CD14-positive monocyte (primary cell): Measurements from ENCODE around the gene ALLC. TPM values are rescaled to one million over a fixed set of nuclear protein-coding genes. Genes with fewer than 3 reads are reported as not detected.

Experiments used
- DNase-seq, 3 donors: peaks; one replicate each; pipeline ENCODE4 v3.0.0-alpha.2; 2011 to 2022
- H2AFZ ChIP-seq: 2 replicates; pipeline ENCODE4 v1.6.0; 2012; ENCODE audit warnings: mild to moderate bottlenecking, low read depth, low read length, inconsistent platforms; ENCODE audit not compliant: insufficient read depth, poor library complexity, severe bottlenecking
- H3K27ac ChIP-seq, 2 donors: 1 replicate in 1 of 2; 2 replicates in 1 of 2; pipeline ENCODE4 v1.5.1; 2012 to 2013; ENCODE audit warnings: low read length in 2 of 2, control low read depth in 1 of 2, inconsistent platforms in 1 of 2, low read depth in 1 of 2, mild to moderate bottlenecking in 1 of 2
- H3K27me3 ChIP-seq, 2 donors: one replicate each; pipeline versions ENCODE4 v1.6.0 to v1.6.1; 2011 to 2013; ENCODE audit warnings: low read length in 2 of 2; ENCODE audit not compliant: control insufficient read depth in 2 of 2, insufficient read depth in 2 of 2
- H3K36me3 ChIP-seq, 2 donors: replicated peaks in 1 of 2; 1 replicate in 1 of 2; 2 replicates in 1 of 2; pipeline versions ENCODE4 v1.5.1 to v1.6.1; 2012 to 2013; ENCODE audit warnings: low read length in 2 of 2, control low read depth in 1 of 2, inconsistent platforms in 1 of 2, mild to moderate bottlenecking in 1 of 2; ENCODE audit not compliant: insufficient read depth in 2 of 2, control insufficient read depth in 1 of 2
- H3K4me1 ChIP-seq, 2 donors: 1 replicate in 1 of 2; 2 replicates in 1 of 2; pipeline versions ENCODE4 v1.5.1 to v1.6.1; 2012 to 2013; ENCODE audit warnings: low read length in 2 of 2, control low read depth in 1 of 2, inconsistent platforms in 1 of 2, mild to moderate bottlenecking in 1 of 2, moderate library complexity in 1 of 2; ENCODE audit not compliant: insufficient read depth in 2 of 2, control insufficient read depth in 1 of 2
- H3K4me2 ChIP-seq: replicated peaks from 2 replicates; pipeline ENCODE3; 2012; ENCODE audit warnings: low read length, moderate library complexity, mild to moderate bottlenecking; ENCODE audit not compliant: poor library complexity, severe bottlenecking; ENCODE audit errors: extremely low read depth
- H3K4me3 ChIP-seq, 3 experiments: fragments of 200-600 bp in 1 of 3; sonication (generic) in 1 of 3; replicated peaks in 1 of 3; 1 replicate in 2 of 3; 2 replicates in 1 of 3; pipeline ENCODE4 v1.5.1; 2011 to 2013; ENCODE audit warnings: low read length in 3 of 3, mild to moderate bottlenecking in 3 of 3, control low read depth in 2 of 3, low read depth in 2 of 3, inconsistent platforms in 1 of 3, moderate library complexity in 1 of 3
- H3K79me2 ChIP-seq: 2 replicates; pipeline ENCODE4 v1.6.0; 2012; ENCODE audit warnings: mild to moderate bottlenecking, control low read depth, inconsistent platforms, low read length, moderate library complexity; ENCODE audit not compliant: insufficient read depth
- H3K9ac ChIP-seq: 2 replicates; pipeline ENCODE4 v1.6.0; 2017; ENCODE audit warnings: low read length, mild to moderate bottlenecking; ENCODE audit not compliant: insufficient read depth, poor library complexity, severe bottlenecking
- H3K9me3 ChIP-seq, 2 donors: replicated peaks in 1 of 2; 1 replicate in 1 of 2; 2 replicates in 1 of 2; pipeline versions ENCODE4 v1.5.1 to v1.6.1; 2012 to 2013; ENCODE audit warnings: low read length in 2 of 2, control low read depth in 1 of 2; ENCODE audit not compliant: control insufficient read depth in 1 of 2, insufficient read depth in 1 of 2
- H4K20me1 ChIP-seq: 2 replicates; pipeline ENCODE4 v1.6.0; 2012; ENCODE audit warnings: mild to moderate bottlenecking, low read length, control low read depth, moderate library complexity; ENCODE audit not compliant: insufficient read depth
- H3K27ac Mint-ChIP-seq, 7 donors: one replicate each; pipeline ENCODE4 v1.8.0; 2020; ENCODE audit warnings: mild to moderate bottlenecking in 7 of 7, mixed read lengths in 7 of 7, moderate library complexity in 6 of 7, inconsistent platforms in 2 of 7
- H3K27me3 Mint-ChIP-seq, 3 donors: one replicate each; pipeline ENCODE4 v1.8.0; 2021 to 2022; ENCODE audit warnings: low read depth in 3 of 3, mild to moderate bottlenecking in 3 of 3, mixed read lengths in 3 of 3, moderate library complexity in 3 of 3, inconsistent platforms in 1 of 3
- H3K36me3 Mint-ChIP-seq, 2 donors: one replicate each; pipeline ENCODE4 v1.8.0; 2020; ENCODE audit warnings: mixed read lengths in 2 of 2, inconsistent platforms in 1 of 2, mild to moderate bottlenecking in 1 of 2
- H3K4me1 Mint-ChIP-seq: one replicate; pipeline ENCODE4 v1.8.0; 2020; ENCODE audit warnings: mild to moderate bottlenecking, mixed read lengths
- H3K4me3 Mint-ChIP-seq, 2 donors: one replicate each; pipeline ENCODE4 v1.8.0; 2020; ENCODE audit warnings: mild to moderate bottlenecking in 2 of 2, mixed read lengths in 2 of 2, moderate library complexity in 1 of 2
- H3K9me3 Mint-ChIP-seq, 7 donors: one replicate each; pipeline ENCODE4 v1.8.0; 2020 to 2022; ENCODE audit warnings: mixed read lengths in 7 of 7, mild to moderate bottlenecking in 6 of 7, moderate library complexity in 6 of 7, inconsistent platforms in 2 of 7
- WGBS: methylation state at CpG from one replicate; pipeline ENCODE4 v1.1.5; 2013; ENCODE audit warnings: missing lambda C conversion rate; ENCODE audit not compliant: insufficient coverage; 5-methylcytosine and 5-hydroxymethylcytosine counted together
- intact Hi-C, 2 donors: fragments of 100-400 bp; cut with micrococcal nuclease; formaldehyde crosslinking; loops; one replicate each; pipeline versions ENCODE4 v1.15.0 to v1.15.1; 2023
- polyA plus RNA-seq, 3 donors: library from polyadenylated mRNA; depleted of rRNA in 1 of 3; unstranded in 2 of 3; stranded (reverse) in 1 of 3; fragments of 300-500 nt in 2 of 3; fragments of >200 nt in 1 of 3; fragmentation: Illumina TruSeq in 2 of 3; gene quantifications; 1 replicate in 2 of 3; 2 replicates in 1 of 3; pipeline ENCODE4 v1.2.3, GENCODE V29; 2012 to 2021
- TF ChIP-seq, protein P1 (sequence below): fragments of 200-600 bp; IDR thresholded peaks from one replicate; pipeline ENCODE4 v1.8.0; 2022; ENCODE audit warnings: antibody characterized with exemption, mild to moderate bottlenecking

Gene ALLC
- polyA plus RNA-seq, 3 donors = not detected

DNA sequence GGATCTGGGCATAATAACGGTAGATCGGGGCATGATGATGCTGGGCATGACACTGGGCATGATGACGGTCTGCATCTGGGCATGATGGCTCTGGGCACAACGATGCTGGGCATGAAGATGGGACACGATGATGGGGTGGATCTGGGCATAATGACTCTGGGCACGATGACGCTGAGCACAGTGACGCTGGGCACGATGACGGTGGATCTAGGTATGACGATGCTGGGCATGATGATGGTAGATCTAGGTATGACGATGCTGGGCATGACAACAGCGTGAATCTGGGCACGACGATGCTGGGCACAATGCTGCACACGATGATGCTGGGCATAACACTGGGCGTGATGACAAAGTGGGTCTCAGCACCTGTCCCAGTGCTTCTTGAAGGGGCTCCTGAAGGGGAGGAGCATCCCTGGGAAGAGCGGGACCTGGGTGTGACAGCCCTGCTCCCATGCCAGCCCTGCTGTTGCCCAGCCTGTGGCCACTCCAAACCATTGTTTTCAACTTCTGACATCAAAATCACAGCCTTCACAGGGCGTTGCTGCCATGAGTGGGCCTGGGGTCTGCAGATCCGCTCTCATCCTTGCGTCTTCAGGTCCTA is 30.4 kb upstream of the ALLC start:
- Histone ChIP-seq H3K27me3 (no peaks in the 10 kb centered on the region), H4K20me1 (no peaks in the 10 kb centered on the region), H3K27ac (no peak overlapping the region), H3K4me1 (no peaks in the 10 kb centered on the region), H3K4me3 (no peak overlapping the region), H3K9me3 (peaks cover 0 to 4% of the 10 kb centered on the region in 2 donors), H3K79me2 (no peaks in the 10 kb centered on the region), H3K4me2 (no peak overlapping the region), H3K36me3 (no peaks in the 10 kb centered on the region), H3K9ac (no peak overlapping the region), H2AFZ (no peak overlapping the region)
- TF ChIP-seq, protein P1, sequence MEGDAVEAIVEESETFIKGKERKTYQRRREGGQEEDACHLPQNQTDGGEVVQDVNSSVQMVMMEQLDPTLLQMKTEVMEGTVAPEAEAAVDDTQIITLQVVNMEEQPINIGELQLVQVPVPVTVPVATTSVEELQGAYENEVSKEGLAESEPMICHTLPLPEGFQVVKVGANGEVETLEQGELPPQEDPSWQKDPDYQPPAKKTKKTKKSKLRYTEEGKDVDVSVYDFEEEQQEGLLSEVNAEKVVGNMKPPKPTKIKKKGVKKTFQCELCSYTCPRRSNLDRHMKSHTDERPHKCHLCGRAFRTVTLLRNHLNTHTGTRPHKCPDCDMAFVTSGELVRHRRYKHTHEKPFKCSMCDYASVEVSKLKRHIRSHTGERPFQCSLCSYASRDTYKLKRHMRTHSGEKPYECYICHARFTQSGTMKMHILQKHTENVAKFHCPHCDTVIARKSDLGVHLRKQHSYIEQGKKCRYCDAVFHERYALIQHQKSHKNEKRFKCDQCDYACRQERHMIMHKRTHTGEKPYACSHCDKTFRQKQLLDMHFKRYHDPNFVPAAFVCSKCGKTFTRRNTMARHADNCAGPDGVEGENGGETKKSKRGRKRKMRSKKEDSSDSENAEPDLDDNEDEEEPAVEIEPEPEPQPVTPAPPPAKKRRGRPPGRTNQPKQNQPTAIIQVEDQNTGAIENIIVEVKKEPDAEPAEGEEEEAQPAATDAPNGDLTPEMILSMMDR = no peak
- no peak overlapping the region for H3K4me3 Mint-ChIP-seq
- no peaks in the 10 kb centered on the region for H3K4me1 Mint-ChIP-seq
- no peaks in the 10 kb centered on the region for H3K36me3 Mint-ChIP-seq
- no peak for DNase-seq
- intact Hi-C loops = no loop called here
- peaks cover 0 to 2% (median 0%) of the 10 kb centered on the region in 7 donors for H3K9me3 Mint-ChIP-seq
- H3K27me3 Mint-ChIP-seq = peaks cover 0 to 7% (median 6%) of the 10 kb centered on the region in 3 donors
- no peak overlapping the region for H3K27ac Mint-ChIP-seq
- 95% methylated on average over 20 of the region's 21 CpGs for WGBS

DNA sequence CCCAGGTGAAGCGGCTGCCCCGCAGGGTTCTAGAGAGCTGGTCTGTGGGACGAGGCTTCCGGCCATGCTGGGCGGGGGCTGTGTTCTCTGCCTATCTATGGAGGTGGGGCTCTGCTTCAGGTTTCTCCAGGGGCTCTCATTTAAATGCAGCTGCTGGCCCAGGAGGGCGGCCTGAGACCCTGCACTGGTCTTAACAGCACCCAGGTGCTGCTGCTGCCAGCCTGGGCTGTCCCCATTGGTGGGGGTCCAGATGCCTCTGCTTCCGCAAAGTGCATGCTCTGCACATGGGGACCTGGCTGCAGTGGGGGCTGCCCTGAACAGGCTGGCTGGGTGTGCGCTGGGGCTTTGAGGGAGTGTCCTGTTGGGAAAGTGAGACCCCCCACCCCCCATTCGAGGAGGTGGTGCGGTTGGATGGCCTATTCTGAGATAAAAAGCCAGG is 29.7 kb upstream of the ALLC start:
- H3K36me3 Mint-ChIP-seq = no peaks in the 10 kb centered on the region
- Histone ChIP-seq H3K79me2 (no peaks in the 10 kb centered on the region), H2AFZ (no peak overlapping the region), H3K9me3 (peaks cover 0 to 4% of the 10 kb centered on the region in 2 donors), H3K4me1 (no peaks in the 10 kb centered on the region), H3K4me2 (no peak overlapping the region), H3K27me3 (no peaks in the 10 kb centered on the region), H4K20me1 (no peaks in the 10 kb centered on the region), H3K27ac (no peak overlapping the region), H3K36me3 (no peaks in the 10 kb centered on the region), H3K4me3 (no peak overlapping the region), H3K9ac (no peak overlapping the region)
- intact Hi-C loops = no loop called here
- TF ChIP-seq, protein P1 = no peak
- no peaks in the 10 kb centered on the region for H3K4me1 Mint-ChIP-seq
- H3K27ac Mint-ChIP-seq = peak overlapping the region in 1 of 7 donors; percentile 55
- no peak overlapping the region for H3K4me3 Mint-ChIP-seq
- peaks cover 0 to 6% (median 4%) of the 10 kb centered on the region in 3 donors for H3K27me3 Mint-ChIP-seq
- no peak for DNase-seq
- 94% methylated on average over 6 of the region's 10 CpGs for WGBS
- H3K9me3 Mint-ChIP-seq = peaks cover 0 to 2% (median 0%) of the 10 kb centered on the region in 7 donors
